Lower leg skin (tissue), 4 donors: ENCODE measurements around the gene CNTNAP4. TPM values are rescaled to one million over a fixed set of nuclear protein-coding genes. Genes with fewer than 3 reads are reported as not detected.

ENCODE experiments used
- DNase-seq, 2 donors: peaks; one replicate each; pipeline ENCODE4 v3.0.0-alpha.2; 2019; ENCODE audit warnings: low spot score in 2 of 2
- H3K4me3 ChIP-seq: fragments of 200-600 bp; sonication (generic); 2 replicates; pipeline ENCODE4 v1.5.1; 2017; ENCODE audit warnings: mild to moderate bottlenecking, low read depth; ENCODE audit not compliant: poor library complexity, severe bottlenecking
- POLR2A ChIP-seq, 2 donors: fragments of 450-650 bp; IDR thresholded peaks; one replicate each; pipeline ENCODE4 v1.6.1; 2016 to 2017; ENCODE audit warnings: antibody characterized with exemption in 2 of 2, mild to moderate bottlenecking in 1 of 2, moderate library complexity in 1 of 2
- WGBS, 2 donors: methylation state at CpG; one replicate each; pipeline ENCODE4 v1.1.5; 2018; 5-methylcytosine and 5-hydroxymethylcytosine counted together
- intact Hi-C: fragments of 100-400 bp; cut with DNase I; formaldehyde crosslinking; loops from one replicate; pipeline ENCODE4 v1.15.0; 2023; ENCODE audit warnings: low total_unique reads
- total RNA-seq, 4 donors: library from RNA; depleted of rRNA; stranded (reverse); fragments of >200 nt; gene quantifications; one replicate each; pipeline ENCODE4 v1.1.0, GENCODE V29; 2016
- TF ChIP-seq, protein P1 (sequence below), 3 donors: fragments of 450-650 bp; IDR thresholded peaks; one replicate each; pipeline ENCODE4 v1.5.1; 2016; ENCODE audit warnings: antibody characterized with exemption in 3 of 3, mild to moderate bottlenecking in 3 of 3, moderate library complexity in 2 of 3

Gene CNTNAP4
- total RNA-seq, 4 donors from 2014 or later = not detected

DNA sequence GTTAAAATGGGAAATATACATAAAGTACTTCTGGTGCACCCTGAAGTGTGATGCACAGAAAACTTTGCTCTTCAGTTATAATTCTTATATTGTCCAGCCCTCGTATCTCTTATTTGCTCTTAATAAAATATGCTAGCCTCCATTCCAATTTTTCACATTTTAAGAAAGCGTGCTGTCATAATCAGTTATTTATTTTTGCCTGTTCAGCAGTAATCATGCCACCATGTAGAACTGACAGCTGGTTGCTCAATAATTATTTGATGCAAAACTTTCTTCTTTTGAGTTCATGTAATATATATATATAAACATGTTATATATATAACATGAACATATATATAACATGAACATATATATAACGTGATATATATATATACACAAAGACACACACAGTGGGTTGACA lies 294.6 kb downstream of the CNTNAP4 start:
- no peak for DNase-seq
- no peak overlapping the region for H3K4me3 ChIP-seq
- intact Hi-C loops = no loop called here
- 71 to 83% methylated on average over 3 of the region's 3 CpGs for WGBS, 2 donors
- no peak for TF ChIP-seq POLR2A (IDR thresholded peaks at IDR 0.05)
- TF ChIP-seq, protein P1, sequence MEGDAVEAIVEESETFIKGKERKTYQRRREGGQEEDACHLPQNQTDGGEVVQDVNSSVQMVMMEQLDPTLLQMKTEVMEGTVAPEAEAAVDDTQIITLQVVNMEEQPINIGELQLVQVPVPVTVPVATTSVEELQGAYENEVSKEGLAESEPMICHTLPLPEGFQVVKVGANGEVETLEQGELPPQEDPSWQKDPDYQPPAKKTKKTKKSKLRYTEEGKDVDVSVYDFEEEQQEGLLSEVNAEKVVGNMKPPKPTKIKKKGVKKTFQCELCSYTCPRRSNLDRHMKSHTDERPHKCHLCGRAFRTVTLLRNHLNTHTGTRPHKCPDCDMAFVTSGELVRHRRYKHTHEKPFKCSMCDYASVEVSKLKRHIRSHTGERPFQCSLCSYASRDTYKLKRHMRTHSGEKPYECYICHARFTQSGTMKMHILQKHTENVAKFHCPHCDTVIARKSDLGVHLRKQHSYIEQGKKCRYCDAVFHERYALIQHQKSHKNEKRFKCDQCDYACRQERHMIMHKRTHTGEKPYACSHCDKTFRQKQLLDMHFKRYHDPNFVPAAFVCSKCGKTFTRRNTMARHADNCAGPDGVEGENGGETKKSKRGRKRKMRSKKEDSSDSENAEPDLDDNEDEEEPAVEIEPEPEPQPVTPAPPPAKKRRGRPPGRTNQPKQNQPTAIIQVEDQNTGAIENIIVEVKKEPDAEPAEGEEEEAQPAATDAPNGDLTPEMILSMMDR (IDR thresholded peaks at IDR 0.05) = no peak

DNA sequence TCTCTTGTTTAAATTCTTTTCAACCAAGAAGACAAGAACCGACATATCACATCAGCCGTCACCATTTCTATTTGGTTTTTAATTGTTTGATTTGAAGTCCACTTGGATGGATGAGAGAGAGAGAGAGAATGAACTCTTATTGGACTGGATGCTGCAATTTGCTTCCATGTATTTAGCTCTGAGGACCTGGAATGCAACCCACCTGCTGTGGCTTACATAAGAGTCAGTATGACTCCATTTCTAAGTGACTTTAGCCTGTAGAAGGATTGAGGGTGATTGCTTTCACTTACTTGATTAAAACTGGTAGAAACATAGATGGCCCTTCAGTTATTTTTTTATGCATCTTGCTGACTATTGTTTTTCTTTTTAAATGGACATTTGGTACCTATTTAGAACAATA lies 296.1 kb downstream of the CNTNAP4 start:
- 91% methylated on average over 2 of the region's 2 CpGs for WGBS, 2 donors
- no peak for DNase-seq
- intact Hi-C loops = no loop called here
- TF ChIP-seq, protein P1 (IDR thresholded peaks at IDR 0.05) = no peak
- no peak for TF ChIP-seq POLR2A (IDR thresholded peaks at IDR 0.05)
- H3K4me3 ChIP-seq = no peak overlapping the region

DNA sequence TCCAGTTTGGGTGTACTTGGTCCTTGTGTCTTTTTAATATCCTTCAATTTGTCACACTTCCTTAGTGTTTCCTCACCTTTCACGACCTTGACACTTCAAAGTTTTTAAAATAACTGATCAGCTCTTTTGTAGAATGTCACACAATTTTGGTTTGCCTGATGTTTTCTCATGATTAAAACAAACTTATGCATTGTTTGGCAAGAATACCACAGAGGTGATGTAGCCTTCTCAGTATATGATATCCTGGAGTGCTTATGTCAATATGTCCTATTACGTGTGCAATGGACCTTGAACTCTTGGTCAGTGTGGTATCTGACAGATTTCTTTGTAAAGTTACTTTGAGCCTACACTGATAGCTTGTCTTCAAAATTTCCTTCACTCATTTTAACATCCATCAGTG lies 297.4 kb downstream of the CNTNAP4 start:
- TF ChIP-seq, protein P1 (IDR thresholded peaks at IDR 0.05) = no peak
- no peak for TF ChIP-seq POLR2A (IDR thresholded peaks at IDR 0.05)
- H3K4me3 ChIP-seq = no peak overlapping the region
- no peak for DNase-seq
- intact Hi-C loops = no loop called here
- 47 to 56% methylated on average over 2 of the region's 2 CpGs for WGBS, 2 donors

DNA sequence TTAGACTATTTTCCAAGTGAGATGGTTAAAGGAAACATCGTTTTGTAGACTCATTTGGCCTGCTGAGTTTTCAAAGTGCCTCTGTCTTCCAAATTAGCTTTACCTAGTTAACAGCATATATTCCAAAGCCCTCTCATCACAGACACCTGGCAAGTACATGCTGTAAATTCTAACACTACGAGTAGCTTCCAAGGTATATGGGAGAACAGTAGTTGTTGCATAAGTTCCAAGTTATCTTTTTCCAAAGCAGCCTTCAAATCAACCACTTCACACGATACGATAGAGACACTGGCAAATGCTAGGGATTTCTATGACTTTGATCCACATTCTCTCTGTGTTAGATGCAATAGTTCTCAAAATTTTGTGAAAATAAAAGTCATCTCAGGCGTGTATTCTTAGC lies 299.3 kb downstream of the CNTNAP4 start:
- DNase-seq = no peak
- TF ChIP-seq, protein P1 (IDR thresholded peaks at IDR 0.05) = no peak
- TF ChIP-seq POLR2A (IDR thresholded peaks at IDR 0.05) = no peak
- intact Hi-C loops = no loop called here
- no peak overlapping the region for H3K4me3 ChIP-seq
- 60 to 72% methylated on average over 5 of the region's 5 CpGs for WGBS, 2 donors

DNA sequence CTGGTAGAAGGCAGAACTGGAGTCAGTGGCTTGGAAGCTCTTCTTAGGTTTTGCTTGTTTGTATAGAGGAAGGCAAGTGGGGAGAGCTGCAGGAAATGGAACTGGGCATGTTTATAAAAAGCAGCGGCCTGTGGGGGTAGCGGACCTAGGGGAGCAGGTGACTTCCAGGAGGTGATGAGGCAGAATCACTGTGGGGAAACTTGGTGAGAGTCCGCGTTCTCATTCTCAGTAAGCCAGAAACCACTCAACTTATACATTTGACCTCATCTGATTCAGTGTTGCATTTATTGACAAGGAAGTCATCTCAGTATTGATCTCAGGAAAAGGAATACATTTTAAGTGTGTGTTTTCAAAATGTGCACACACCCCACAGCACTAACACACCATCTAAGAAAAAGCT lies 299.8 kb downstream of the CNTNAP4 start:
- TF ChIP-seq, protein P1 (IDR thresholded peaks at IDR 0.05) = no peak
- TF ChIP-seq POLR2A (IDR thresholded peaks at IDR 0.05) = no peak
- H3K4me3 ChIP-seq = no peak overlapping the region
- 76 to 77% methylated on average over 4 of the region's 4 CpGs for WGBS, 2 donors
- intact Hi-C loops = no loop called here
- no peak for DNase-seq

DNA sequence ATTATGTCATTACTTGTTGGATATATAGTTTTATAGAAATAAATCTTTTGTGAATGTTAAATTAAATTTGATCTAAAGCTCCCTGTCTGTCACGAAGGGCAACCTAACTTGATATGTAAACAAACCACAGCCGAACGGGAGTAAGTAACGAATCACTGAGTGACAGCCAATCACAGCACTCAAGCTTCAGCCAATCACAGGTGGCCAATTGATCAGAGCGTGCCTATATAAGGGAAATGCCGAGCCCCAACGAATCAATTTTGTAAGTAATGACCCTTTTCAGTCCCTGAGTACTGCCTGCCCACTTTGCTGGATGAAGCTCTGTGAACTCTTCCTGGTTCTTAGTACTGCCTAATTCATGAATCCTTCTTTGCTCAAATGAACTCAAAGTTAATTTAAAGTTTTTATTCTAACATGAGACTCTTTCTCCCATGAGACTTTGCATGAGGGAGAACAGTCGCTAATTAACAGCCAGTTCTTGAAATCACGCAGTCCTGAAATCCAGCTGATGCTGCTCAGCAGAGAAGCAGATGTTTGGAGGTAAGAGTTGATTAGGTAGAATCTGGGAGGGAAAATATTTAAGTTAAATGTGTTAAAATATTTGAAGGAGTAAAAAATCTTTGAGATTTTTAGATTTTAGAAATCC lies 302.2 kb downstream of the CNTNAP4 start:
- intact Hi-C loops = no loop called here
- no peak for DNase-seq
- H3K4me3 ChIP-seq = no peak overlapping the region
- 83 to 90% methylated on average over 9 of the region's 9 CpGs for WGBS, 2 donors
- TF ChIP-seq POLR2A (IDR thresholded peaks at IDR 0.05) = no peak
- TF ChIP-seq, protein P1 (IDR thresholded peaks at IDR 0.05) = no peak
